ENCODE results near the gene EGFR.

Gene EGFR

GRCh38 chr7:55206235-55207029, 187.6 kb downstream of the EGFR start:
- DNase-seq (ENCODE audit: low read depth in 2 of 3, low spot score in 1 of 3), result no peak

- DNase-seq (ENCODE audit: low read depth in 2 of 3, low spot score in 1 of 3), result no peak
Observed at GRCh38 chr7:55207436-55208125, 188.8 kb downstream of the EGFR start.

GRCh38 chr7:55209366-55209765, 190.5 kb downstream of the EGFR start:
- no peak for DNase-seq (ENCODE audit: low read depth in 2 of 3, low spot score in 1 of 3)

GRCh38 chr7:55210176-55210575, 191.4 kb downstream of the EGFR start:
- no peak for DNase-seq (ENCODE audit: low read depth in 2 of 3, low spot score in 1 of 3)

- no peak for DNase-seq (ENCODE audit: low read depth in 2 of 3, low spot score in 1 of 3)
Observed at GRCh38 chr7:55210716-55211115, 191.9 kb downstream of the EGFR start.

- DNase-seq (ENCODE audit: low read depth in 2 of 3, low spot score in 1 of 3), result no peak
Observed at GRCh38 chr7:55211726-55212125, 192.9 kb downstream of the EGFR start.

GRCh38 chr7:55212176-55212575, 193.4 kb downstream of the EGFR start:
- no peak for DNase-seq (ENCODE audit: low read depth in 2 of 3, low spot score in 1 of 3)

- no peak for DNase-seq (ENCODE audit: low read depth in 2 of 3, low spot score in 1 of 3)
Observed at GRCh38 chr7:55212838-55213237, 194.0 kb downstream of the EGFR start.

- no peak for DNase-seq (ENCODE audit: low read depth in 2 of 3, low spot score in 1 of 3)
Observed at GRCh38 chr7:55214707-55215106, 195.9 kb downstream of the EGFR start.

- no peak for DNase-seq (ENCODE audit: low read depth in 2 of 3, low spot score in 1 of 3)
Observed at GRCh38 chr7:55223023-55223422, 204.2 kb downstream of the EGFR start.

GRCh38 chr7:55224111-55224510, 205.3 kb downstream of the EGFR start:
- no peak for DNase-seq (ENCODE audit: low read depth in 2 of 3, low spot score in 1 of 3)

GRCh38 chr7:55224810-55225209, 206.0 kb downstream of the EGFR start:
- no peak for DNase-seq (ENCODE audit: low read depth in 2 of 3, low spot score in 1 of 3)

- DNase-seq (ENCODE audit: low read depth in 2 of 3, low spot score in 1 of 3), result no peak
Observed at GRCh38 chr7:55230014-55230413, 211.2 kb downstream of the EGFR start.

- no peak for DNase-seq (ENCODE audit: low read depth in 2 of 3, low spot score in 1 of 3)
Observed at GRCh38 chr7:55231736-55232280, 213.0 kb downstream of the EGFR start.

GRCh38 chr7:55233001-55233400, 214.2 kb downstream of the EGFR start:
- no peak for DNase-seq (ENCODE audit: low read depth in 2 of 3, low spot score in 1 of 3)

- DNase-seq (ENCODE audit: low read depth in 2 of 3, low spot score in 1 of 3), result no peak
Observed at GRCh38 chr7:55234408-55234807, 215.6 kb downstream of the EGFR start.

- DNase-seq (ENCODE audit: low read depth in 2 of 3, low spot score in 1 of 3), result no peak
Observed at GRCh38 chr7:55235115-55235514, 216.3 kb downstream of the EGFR start.

GRCh38 chr7:55235801-55236200, 217.0 kb downstream of the EGFR start:
- DNase-seq (ENCODE audit: low read depth in 2 of 3, low spot score in 1 of 3), result no peak

- no peak for DNase-seq (ENCODE audit: low read depth in 2 of 3, low spot score in 1 of 3)
Observed at GRCh38 chr7:55236476-55236875, 217.7 kb downstream of the EGFR start.

- DNase-seq (ENCODE audit: low read depth in 2 of 3, low spot score in 1 of 3), result no peak
Observed at GRCh38 chr7:55237156-55237893, 218.5 kb downstream of the EGFR start.

- DNase-seq (ENCODE audit: low read depth in 2 of 3, low spot score in 1 of 3), result no peak
Observed at GRCh38 chr7:55239406-55239805, 220.6 kb downstream of the EGFR start.

All from stimulated activated CD4-positive, alpha-beta T cell treated with anti-CD3 and anti-CD28 coated beads, Interleukin-12 subunit alpha, Interleukin-12 subunit beta, amount 100 ng/mL, for 48 hours (primary cell).